GM06990 (cell line): Measurements from ENCODE around the gene SPAG9.
"Not testable (repeated sequence)": the region's sequence is repeated elsewhere in the genome, so short reads cannot be mapped to it uniquely, and the experiment has no call there.

ENCODE experiments used
- DNase-seq: peaks from one replicate; pipeline ENCODE4 v3.0.0-alpha.2; 2011; ENCODE audit not compliant: insufficient read length; ENCODE audit errors: extremely low read depth
- H3K27me3 ChIP-seq: replicated peaks from 2 replicates; pipeline ENCODE4 v1.6.0; 2011; ENCODE audit warnings: low read length; ENCODE audit not compliant: control insufficient read depth, insufficient read depth
- H3K36me3 ChIP-seq: 2 replicates; pipeline ENCODE4 v1.5.1; 2011; ENCODE audit warnings: low read length; ENCODE audit not compliant: control insufficient read depth, insufficient read depth
- H3K4me3 ChIP-seq: replicated peaks from 2 replicates; pipeline ENCODE4 v1.5.1; 2011; ENCODE audit warnings: low read depth, mild to moderate bottlenecking, control low read depth, low read length
- TF ChIP-seq, protein P1 (sequence below): IDR thresholded peaks from 2 replicates; pipeline ENCODE4 v1.5.1; 2011; ENCODE audit warnings: low read length, control low read depth, mild to moderate bottlenecking, inconsistent platforms; ENCODE audit not compliant: insufficient read depth, poor library complexity, severe bottlenecking

The SPAG9 gene

DNA sequence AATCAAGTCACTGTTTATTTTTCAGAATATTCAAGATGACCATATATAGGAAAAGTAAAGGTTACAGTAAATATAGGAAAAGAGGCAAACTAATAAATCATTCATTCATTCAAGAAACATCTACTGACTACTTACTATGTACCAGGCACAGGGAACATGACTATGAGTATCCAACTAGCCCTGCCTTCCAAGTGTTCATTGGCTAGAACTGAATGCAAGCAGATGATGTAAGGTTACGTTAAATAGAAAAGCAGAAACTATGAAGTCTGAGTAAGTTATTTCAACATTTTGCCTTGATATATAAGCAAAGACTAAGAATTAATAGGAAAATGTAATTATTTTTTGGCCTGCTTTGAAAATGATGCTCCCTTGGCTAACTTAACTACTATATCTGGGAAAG is 36.7 kb downstream of the SPAG9 start:
- Histone ChIP-seq H3K4me3 (no peak overlapping the region), H3K27me3 (no peaks in the 10 kb centered on the region), H3K36me3 (peaks cover 2% of the 10 kb centered on the region; the same call in 1 of the 2 replicates)
- TF ChIP-seq, protein P1, sequence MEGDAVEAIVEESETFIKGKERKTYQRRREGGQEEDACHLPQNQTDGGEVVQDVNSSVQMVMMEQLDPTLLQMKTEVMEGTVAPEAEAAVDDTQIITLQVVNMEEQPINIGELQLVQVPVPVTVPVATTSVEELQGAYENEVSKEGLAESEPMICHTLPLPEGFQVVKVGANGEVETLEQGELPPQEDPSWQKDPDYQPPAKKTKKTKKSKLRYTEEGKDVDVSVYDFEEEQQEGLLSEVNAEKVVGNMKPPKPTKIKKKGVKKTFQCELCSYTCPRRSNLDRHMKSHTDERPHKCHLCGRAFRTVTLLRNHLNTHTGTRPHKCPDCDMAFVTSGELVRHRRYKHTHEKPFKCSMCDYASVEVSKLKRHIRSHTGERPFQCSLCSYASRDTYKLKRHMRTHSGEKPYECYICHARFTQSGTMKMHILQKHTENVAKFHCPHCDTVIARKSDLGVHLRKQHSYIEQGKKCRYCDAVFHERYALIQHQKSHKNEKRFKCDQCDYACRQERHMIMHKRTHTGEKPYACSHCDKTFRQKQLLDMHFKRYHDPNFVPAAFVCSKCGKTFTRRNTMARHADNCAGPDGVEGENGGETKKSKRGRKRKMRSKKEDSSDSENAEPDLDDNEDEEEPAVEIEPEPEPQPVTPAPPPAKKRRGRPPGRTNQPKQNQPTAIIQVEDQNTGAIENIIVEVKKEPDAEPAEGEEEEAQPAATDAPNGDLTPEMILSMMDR = no peak
- no peak for DNase-seq

GRCh38 chr17:51083364-51083763 is 37.3 kb downstream of the SPAG9 start:
- H3K36me3 ChIP-seq, H3K4me3 ChIP-seq, H3K27me3 ChIP-seq, DNase-seq: not testable (repeated sequence)

DNA sequence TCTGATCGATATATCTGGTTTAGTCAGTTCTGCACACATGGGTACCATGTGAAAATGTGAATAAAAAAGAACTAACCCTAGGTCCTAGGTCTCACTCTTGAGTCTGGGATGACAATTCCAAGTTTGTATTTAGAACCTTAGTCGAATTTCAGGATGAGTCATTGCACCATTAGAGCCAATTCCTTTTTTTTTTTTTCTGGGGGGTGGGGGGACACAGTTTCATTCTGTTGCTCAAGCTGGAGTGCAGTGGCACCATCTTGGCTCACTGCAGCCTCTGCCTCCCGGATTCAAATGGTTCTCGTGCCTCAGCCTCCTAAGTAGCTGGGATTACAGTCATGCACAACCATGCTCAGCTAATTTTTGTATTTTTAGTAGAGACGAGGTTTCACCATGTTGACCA is 41.6 kb downstream of the SPAG9 start:
- no peak for DNase-seq
- peaks cover 2% of the 10 kb centered on the region; the same call in 1 of the 2 replicates for H3K36me3 ChIP-seq
- no peak overlapping the region for H3K4me3 ChIP-seq
- no peaks in the 10 kb centered on the region for H3K27me3 ChIP-seq
- TF ChIP-seq, protein P1 = no peak

DNA sequence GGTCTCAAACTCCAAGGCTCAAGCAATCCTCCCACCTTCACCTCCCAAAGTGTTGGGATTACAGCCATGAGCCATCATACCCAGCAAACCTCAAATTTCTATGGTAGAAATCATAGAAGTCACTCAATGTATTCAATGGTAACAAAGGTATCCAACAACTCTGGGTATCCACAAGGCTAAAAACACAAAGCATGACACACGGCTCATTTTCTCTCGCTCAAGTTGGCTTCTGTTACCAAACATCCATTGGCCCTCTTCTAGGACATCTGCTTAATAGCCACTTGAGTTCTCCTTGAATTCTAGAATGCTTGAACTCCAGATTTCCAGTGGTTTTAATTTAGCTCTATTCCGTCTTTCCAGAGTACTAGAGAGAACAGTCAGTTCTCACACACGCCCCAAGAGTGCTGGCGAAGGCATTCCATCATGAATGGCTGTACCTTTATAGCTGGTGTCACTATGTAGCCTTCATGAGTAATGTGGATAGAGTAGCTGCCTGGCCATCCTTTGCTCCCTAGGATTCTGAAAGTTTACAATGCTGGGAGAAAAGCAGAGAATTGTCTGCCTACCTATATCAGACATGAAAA is 42.6 kb downstream of the SPAG9 start:
- Histone ChIP-seq H3K4me3 (no peak overlapping the region), H3K36me3 (peaks cover 2% of the 10 kb centered on the region; the same call in 1 of the 2 replicates), H3K27me3 (no peaks in the 10 kb centered on the region)
- no peak for DNase-seq
- TF ChIP-seq, protein P1 = no peak

- Histone ChIP-seq H3K27me3 (no peaks in the 10 kb centered on the region), H3K4me3 (no peak overlapping the region), H3K36me3 (peaks cover 2% of the 10 kb centered on the region; the same call in 1 of the 2 replicates)
- no peak for DNase-seq
- TF ChIP-seq, protein P1 = no peak
These were observed 43.8 kb downstream of the SPAG9 start for GRCh38 chr17:51076821-51077220.

DNA sequence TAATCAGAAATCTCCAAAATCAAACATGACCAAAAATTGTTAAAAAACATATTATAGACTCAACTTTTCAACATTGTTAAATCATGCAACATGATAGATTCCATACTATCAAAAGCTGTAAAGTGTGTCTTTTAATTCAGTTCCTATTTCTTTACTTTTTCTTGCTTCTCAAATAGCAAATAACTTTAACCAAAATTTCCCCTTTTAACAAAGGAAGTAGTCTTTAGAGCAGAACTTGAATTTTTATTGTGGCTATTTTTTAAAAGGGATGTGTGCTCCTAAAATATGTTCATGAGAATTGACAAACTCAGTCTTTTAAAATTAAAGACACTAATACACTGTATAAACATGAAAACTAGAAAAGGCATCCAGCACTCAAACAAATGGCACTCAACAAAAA is 49.1 kb downstream of the SPAG9 start:
- DNase-seq = no peak
- TF ChIP-seq, protein P1 = no peak
- Histone ChIP-seq H3K27me3 (no peaks in the 10 kb centered on the region), H3K36me3 (no peaks in the 10 kb centered on the region), H3K4me3 (no peak overlapping the region)
